ENCODE results near the gene OSMR. TPM values are rescaled to one million over a fixed set of nuclear protein-coding genes. Genes with fewer than 3 reads are reported as not detected.

The OSMR gene
- total and polyA plus RNA-seq, 2 experiments from 2014 or later = 1.5 to 2.6 TPM

- no peak for TF ChIP-seq REST (IDR thresholded peaks at IDR 0.05; ENCODE audit: unreplicated experiment)
- no peak for TF ChIP-seq EZH2phosphoT487 (IDR thresholded peaks at IDR 0.05; ENCODE audit: unreplicated experiment)
- TF ChIP-seq ZNF331 (CRISPR knock-in tag; IDR thresholded peaks at IDR 0.05; ENCODE audit: low read depth) = no peak
Observed at GRCh38 chr5:38923661-38924451, 78.0 kb downstream of the OSMR start (continued).

GRCh38 chr5:38925154-38925925 is 79.5 kb downstream of the OSMR start:
- H2AFZ ChIP-seq = peak overlapping the region; percentile 59
- H3K27ac ChIP-seq (ENCODE audit: low read depth) = no peak overlapping the region
- Mint-ChIP-seq H3K36me3 (ENCODE audit: low read depth) (peaks cover 15% of the 10 kb centered on the region), H3K4me3 (no peak overlapping the region), H3K9me3 (peaks cover 8% of the 10 kb centered on the region), H3K4me1 (peaks cover 17% of the 10 kb centered on the region), H3K27me3 (ENCODE audit: insufficient read depth, low read depth, poor library complexity) (peaks cover 7% of the 10 kb centered on the region), H3K27ac (peak overlapping the region; percentile 13; the same call in 1 of the 2 replicates)
- no peaks in the 10 kb centered on the region for H4K20me1 ChIP-seq (replicated peaks; ENCODE audit: insufficient read depth)
- peaks cover 15% of the 10 kb centered on the region for H3K4me1 ChIP-seq (ENCODE audit: insufficient read depth)
- DNase-seq (ENCODE audit: low spot score) (no peak), ATAC-seq (no peak)
- no peak for TF ChIP-seq ZNF114 (CRISPR knock-in tag; IDR thresholded peaks at IDR 0.05)
- no peak for TF ChIP-seq EZH2phosphoT487 (IDR thresholded peaks at IDR 0.05; ENCODE audit: unreplicated experiment)
- no peak for TF ChIP-seq ZNF462 (CRISPR knock-in tag; IDR thresholded peaks at IDR 0.05)
- TF ChIP-seq CREB1 (CRISPR knock-in tag; IDR thresholded peaks at IDR 0.05; ENCODE audit: low read depth) = no peak
- no peak overlapping the region for H3K4me3 ChIP-seq
- no peaks in the 10 kb centered on the region for H3K27me3 ChIP-seq (ENCODE audit: insufficient read depth)
- no peaks in the 10 kb centered on the region for H3F3A ChIP-seq (replicated peaks; ENCODE audit: low read depth)
- no peaks in the 10 kb centered on the region for H3K36me3 ChIP-seq (ENCODE audit: insufficient read depth)
- H3K79me2 ChIP-seq (replicated peaks; ENCODE audit: insufficient read depth) = no peaks in the 10 kb centered on the region
- H3K4me2 ChIP-seq = no peak overlapping the region
- no peaks in the 10 kb centered on the region for H3K9me2 ChIP-seq (ENCODE audit: insufficient read depth)

Measured in GM23338 (cell line).